GM19395 (cell line): ENCODE results near the gene SSU72.
"Not testable (repeated sequence)": the region's sequence is repeated elsewhere in the genome, so short reads cannot be mapped to it uniquely, and the experiment has no call there.

Source experiments
- ATAC-seq: cut with Tn5 transposase; IDR thresholded peaks from one replicate; pipeline ENCODE4 v1.9.1; 2021; ENCODE audit warnings: mild to moderate bottlenecking, moderate library complexity; ENCODE audit not compliant: unreplicated experiment

Gene SSU72

DNA sequence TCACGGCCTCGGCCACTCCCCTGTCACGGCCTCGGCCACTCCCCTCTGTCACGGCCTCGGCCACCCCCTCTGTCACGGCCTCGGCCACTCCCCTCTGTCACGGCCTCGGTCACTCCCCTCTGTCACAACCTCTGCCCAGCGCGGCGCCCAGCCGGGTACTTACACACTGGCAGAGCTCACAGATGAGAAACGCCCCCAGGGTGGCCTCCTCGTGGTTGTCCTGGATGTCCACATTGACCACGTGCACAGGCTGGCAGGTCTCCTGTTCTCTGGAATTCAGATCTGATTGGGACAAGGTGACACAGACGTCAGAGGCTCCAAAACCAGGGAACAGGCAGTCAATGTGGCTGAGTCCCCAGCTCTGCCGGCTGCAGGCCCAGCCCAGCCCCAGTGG is 31.0 kb downstream of the SSU72 start:
- ATAC-seq = no peak

DNA sequence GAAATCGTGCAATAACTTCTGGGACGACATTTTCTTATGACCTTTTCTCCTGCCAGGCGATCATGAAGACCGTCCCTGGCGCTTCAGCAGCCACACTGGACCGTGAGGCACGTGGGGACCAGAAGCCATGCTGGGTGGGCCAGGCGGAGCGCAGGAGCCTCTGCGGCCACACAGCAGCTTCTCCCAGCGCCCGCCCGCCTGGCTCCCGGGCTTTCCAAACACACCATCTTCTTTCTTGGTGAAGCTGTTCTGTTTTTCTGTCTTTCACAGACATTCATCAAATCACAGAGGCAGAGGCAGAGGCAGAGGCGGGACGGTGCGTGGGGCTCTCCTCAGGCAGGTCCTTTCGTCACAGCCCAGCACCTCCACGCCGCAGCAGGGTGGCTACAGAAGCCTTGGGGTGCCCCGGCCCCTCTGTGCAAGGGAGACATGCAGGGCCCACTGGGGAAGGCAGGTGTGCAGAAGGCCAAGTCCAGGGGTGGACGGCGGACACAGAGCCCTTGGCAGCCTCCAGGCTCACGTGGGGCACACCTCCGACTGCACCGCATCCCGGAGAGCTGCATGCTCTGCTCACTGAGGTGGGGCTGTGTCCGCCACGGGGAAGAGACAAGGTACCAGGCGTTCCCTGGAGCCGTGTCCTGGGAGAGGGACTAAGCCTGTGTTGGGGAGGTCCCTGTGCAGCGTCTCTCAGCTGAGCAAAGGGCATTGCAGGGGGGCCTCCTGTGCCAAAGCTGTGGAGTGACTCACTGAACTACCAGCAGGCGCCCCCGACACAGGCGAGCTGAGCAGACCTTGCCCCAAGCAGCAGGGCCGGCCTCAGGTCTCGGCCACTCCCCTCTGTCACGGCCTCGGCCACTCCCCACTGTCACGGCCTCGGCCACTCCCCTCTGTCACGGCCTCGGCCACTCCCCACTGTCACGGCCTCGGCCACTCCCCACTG is 31.6 kb downstream of the SSU72 start:
- ATAC-seq = no peak

DNA sequence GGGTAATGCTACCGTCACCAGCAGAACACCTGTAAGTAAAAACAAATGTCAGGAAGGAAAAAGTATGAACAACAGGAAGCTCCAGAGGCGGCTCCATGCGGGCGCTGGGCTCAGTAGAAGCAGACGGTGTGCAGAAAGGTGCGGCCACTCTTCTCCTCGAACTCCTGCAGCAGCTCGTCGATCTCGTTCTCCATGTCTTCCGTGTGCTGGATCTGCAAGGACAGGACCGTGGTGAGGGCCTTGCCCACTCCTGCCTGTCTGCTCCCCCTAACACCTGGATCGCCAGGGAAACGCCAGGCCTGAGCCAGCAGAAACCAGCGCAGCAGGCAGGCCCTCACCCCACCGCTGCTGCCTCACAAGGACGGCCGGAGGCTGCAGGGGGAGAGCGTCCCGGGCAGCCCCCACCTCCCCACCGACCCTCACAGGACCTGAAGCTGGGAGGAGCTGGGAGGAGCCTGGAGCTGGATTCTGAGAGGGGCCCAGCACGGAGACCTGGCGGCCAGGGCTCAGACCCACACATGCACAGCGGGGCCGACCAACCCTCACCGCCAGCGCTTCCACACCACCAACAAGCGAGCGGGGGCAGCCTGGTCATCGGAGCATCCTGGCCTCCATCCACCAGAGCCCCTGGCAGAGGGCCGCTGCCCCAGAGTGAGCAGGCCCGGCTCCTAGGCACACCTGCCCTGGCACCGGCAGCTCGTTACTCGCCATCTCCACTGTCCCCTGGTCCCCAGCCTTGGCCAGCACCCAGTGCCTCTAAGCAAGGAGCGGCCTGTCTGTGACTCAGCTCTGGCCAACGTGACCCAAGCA is 32.5 kb downstream of the SSU72 start:
- ATAC-seq = no peak

DNA sequence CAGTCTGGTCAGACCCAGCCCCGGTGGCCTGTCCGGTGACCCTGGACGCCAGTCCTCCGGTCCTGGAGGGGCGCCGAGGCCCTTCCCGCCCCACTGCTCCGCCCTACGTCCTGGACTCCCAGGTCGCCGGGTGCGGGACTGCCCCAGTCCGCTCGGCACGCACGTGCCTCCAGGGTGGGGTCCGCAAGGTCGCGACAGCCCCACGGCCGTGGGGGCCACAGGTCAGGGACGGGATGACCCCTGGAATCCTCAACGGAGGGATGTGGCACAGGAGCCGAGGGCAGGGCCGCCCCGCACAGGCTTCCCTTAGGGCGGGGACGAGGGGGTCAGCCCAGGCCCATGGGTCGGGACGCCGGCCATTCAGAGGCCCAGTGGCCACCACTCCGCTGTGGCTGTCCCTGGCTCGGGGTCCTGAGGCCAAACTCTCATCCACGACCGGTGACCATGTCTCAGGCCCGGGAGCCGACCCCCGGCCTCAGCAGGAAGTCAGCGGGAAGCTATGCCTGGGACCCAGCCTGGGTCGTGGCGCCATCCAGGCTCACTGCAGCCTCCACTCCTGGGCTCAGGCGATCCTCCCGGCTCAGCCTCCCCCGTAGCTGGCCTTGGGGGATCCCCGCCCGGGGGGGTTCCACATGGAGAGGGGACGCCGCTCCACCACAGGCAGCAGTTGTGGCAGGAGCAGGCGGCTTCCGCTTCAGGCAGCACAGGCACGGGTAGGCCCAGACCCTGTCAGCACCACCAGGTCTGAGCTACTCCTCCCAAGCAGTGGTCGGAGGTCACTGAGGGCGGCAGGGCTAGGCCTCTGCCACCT is 33.6 kb downstream of the SSU72 start:
- no peak for ATAC-seq

DNA sequence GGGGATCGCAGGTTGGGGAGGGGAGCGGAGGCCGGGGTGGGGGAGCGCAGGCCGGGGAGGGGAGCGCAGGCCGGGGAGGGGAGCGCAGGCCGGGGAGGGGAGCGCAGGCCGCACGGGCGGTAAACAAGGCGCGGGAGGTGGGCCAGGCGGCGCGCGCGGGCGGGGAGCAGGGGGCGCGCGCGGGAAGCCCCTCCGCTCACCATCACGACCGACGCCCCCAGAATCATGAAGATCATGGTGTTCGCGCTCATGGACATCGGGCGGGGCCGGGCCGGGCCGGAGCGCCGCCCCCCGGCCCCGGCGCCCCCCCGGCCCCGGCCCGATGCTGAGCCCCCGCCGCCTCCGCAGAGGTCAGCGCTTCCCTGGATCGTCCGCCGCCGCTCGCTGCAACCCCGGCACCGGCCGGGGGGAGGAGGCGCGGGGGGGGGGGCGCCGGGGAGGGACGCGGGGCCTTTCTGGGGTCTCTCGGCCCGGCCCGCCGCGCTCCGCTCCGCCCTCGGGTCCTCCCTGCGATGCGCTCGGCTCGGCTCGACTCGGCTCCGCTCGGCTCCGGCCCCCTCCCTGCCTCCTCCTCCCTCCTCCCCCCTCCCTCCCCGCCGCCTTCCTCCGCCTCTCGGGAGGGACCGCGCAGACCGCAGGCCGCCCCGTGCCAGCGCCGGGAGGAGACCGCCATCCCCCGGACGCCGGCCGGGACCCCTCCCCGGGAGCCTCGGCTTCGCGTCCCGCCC is 34.4 kb downstream of the SSU72 start, which contains the start of gene TMEM240:
TSS of gene TMEM240 (minus strand) at position 535 of the 728 bp plus-strand sequence. CDS start at position 257, 278 bp downstream.
- ATAC-seq = no peak

DNA sequence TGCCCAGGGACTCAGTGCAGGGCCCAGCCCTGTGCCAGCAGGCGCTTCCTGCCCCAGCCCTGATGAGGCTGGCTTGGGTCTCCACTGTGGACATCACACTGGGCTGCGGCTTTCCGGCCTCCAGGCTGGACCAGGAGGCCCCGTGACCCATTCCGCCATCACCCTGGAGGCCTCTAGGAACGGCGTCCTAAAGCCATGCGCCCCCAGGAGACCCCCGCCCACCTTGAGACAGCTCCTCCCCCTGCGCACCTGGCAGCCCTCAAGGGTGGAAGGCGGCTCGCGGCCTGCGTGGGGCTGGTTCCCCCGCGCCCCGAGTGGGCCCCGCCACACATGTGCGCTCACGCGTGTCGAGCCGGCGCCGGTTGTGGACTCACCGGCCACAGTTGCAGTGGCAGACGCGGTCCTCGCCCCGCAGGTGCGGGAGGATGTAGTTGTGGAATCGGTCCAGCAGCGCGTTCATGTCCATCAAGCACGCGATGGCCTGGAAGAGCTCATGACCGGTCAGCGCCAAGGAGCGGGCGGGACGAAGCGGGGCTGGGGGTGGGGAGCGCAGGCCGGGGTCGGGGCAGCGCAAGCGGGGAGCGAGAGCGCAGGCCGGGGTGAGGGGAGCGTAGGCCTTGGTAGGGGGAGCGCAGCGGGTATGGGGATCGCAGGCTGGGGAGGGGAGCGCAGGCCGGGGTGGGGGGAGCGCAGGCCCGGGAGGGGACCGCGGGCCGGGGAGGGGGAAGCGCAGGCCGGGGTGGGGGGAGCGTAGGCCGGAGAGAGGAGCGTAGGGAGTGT is 35.2 kb downstream of the SSU72 start:
- ATAC-seq = no peak

DNA sequence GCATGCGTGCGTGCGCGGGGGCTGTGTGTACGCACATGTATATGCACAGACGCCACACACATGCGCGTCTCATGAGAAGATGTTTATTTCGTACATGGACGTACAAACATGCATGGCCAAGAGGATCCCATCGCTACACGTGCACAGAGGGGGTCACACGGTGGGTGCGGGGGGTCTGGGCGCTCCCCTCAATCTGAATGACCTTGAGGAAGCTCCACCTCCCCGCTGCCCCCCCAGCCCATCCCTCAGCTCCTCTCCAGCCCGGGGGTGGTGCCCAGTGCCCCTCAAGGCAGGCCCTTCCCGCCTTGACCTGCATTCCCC is 35.7 kb downstream of the SSU72 start:
- ATAC-seq = no peak

DNA sequence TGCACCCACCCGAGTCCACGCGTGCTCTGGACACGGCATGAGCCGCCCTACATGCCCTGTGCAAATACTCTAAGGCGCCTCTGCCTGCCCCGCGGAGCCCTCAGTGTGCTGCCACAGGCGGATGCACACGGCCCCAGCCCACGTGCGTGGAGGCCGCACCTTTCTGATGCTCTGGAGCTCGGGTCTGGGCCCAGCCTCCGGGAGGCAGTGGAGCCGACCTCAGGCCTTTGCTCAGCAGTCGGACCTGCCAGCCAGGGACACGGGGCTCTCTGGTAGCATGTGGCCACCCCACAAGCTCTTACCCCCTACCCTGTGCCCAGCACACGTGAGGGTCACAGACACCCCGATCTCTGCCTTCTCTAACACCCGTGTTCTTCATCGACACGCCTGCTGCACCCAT is 36.3 kb downstream of the SSU72 start:
- no peak for ATAC-seq

DNA sequence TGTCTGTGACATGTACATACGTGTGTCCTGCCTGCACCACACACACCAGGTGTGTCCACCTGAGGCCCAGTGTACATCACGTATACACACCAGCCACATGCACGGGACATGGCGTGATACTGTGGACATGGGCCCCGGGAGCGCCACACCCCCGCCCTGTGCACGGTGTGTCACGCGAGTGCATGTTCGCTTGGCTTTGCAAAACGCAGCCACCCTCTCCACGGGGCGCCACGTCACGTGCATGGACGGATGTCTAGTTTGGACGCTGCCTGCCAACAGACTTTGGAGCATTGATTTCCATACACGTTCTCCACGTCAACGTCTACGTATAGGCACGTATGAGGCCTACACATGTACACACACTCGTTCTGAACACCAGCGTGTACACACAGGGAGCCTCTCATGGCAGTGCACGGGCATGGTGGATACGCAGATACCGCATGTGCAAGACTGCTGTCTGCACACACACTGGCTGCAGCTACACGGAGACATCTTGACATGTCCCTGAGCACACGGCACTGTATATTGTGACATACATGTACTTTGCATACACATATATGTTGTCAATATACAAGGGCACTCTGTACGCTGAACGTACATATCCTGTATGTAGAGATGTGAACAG is 36.9 kb downstream of the SSU72 start:
- no peak for ATAC-seq

DNA sequence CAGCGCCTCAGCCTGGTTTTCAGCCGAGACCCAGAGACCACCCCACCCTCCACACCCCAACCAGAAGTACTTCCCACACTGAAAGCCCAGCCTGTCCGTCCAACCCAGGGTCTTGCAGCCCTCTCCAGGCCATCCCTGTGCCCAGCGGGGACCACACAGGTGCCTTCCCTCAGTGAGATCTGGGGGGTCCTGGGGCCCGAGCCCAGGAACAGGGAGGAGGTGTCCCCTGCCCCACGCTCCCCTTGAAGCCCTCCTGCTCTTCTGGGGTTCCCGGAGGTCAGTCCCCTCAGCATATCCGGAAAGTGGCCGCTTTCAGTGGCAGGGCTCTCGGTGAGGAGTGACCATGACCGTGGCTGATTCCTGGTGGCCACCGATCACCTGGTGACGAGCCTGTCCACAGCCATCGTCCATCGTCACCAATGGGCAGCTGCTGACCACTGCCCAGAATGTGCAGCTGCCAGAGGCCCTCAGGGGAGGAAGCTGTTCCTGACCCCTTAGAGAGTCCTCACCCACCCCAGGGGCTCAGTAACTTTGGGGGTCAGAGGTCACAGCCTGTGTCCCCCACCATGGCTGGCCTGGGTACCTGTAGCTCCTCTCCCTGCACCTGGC is 37.6 kb downstream of the SSU72 start:
- ATAC-seq = no peak

DNA sequence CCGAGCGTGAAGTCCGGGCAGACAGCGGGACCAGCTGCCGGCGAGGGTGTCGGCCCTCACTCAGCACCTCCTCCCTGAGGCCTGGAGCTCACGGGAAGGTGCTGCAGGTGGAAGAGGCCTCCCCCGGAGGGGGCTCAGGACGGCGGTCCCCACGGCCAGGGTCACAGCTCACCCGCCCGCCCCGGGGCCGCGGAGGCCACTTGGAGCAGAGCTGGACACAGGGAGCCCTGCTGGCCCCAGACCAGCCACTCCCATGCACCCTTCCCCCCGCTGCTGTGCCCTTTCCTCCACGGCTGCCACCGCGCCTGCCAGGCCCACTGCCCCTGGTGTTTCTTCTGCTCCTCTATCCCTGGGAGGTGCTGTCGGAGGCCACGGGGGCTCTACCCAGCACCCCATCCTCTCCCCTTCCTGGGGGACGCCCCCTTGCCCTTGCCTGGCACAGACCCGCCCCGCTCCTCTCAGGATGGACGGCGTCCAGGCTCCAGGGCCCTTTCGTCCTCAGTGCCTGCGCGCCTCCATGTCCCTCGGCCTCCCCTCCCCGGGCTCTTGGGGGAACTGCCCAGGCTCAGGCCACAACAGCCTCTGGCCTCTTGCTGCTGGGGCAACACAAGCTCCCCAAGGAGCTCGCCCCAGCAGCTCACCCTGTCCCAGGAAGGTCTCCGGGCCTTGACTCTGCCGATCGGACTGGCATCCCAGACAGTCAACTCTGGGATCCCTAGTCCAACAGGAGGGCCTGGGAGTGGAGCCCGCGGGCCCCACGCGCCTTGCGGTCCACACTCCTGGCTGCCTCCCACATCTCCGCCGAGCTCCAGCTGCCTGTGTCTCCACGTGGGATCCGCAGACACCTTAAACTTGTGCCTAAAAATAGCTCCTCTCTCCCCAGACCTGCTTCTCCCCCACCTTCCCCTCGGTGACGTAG is 38.4 kb downstream of the SSU72 start:
- no peak for ATAC-seq

DNA sequence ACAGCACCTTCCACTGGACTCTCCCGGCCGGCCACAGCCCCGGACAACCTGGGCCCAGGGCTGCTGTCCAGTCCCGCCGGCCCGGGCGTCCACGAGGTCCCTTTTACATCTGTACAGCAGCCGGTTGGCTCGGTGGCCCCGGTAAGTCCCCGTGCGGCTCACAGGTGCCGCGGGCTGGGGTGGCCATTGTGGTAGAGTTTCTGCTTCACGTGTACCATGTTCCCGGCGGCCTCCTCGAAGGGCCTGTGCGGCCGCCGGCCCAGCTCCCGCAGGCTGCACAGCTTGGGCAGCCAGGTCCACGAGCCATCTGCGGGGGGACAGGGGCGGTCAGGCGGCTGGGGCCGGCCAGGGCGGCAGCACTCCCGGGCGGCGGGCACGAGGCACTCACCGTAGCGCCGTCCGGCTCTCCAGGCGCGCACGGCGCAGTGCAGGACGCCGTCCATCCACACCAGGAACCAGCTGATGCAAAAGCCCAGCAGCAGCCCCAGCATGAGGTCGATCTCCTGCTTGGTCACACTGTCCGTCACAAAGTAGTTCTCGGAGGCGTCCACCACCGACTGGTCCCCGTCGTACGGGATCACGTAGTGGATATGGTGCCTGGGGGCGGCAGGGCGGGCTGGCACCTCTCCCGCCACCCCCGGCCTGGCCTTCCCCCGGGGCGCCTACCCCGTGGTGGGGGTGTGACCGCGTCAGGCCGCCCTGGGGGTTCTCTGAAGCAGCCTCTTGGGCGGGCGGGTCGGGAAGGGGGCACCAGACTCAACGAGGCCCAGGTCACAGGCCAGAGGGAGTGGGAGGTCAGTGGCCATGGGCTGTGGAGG is 39.3 kb downstream of the SSU72 start:
- ATAC-seq = no peak

DNA sequence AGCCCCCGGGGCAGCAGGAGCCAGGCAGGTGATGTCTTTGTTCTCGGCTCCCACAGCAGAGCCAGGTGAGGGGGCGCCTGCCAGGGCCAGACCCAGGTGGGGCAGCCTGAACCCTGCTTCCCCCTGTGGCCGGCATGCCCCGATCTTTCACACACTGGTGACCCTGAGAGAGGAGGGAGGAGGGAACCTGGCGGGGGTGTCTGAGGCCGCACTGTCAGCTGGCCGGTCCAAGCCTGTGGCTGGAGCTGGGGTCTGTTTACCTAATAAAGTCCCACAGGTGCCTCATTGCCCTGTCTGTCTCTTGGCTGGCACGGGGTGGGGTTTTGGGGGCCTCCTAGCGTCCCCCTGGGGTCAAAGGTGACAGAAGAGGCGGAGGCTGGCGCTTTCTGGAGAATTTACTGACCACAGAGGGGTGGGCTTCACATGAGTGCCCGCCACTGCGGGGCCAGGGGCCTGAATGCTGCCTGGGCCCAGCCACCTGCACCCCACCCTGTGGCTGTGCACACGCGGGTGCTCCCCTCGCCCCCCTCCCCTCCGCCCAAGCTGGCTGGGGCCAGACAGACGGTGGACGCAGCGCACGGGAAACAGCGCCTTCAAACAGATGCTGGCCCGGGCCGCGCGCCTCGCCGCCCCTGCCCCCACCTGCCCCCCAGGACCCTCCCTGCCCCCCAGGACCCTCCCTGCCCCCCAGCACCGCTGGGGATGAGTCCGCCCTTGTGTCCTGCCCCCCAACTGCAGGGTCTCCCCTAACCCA is 40.1 kb downstream of the SSU72 start:
- ATAC-seq = no peak

DNA sequence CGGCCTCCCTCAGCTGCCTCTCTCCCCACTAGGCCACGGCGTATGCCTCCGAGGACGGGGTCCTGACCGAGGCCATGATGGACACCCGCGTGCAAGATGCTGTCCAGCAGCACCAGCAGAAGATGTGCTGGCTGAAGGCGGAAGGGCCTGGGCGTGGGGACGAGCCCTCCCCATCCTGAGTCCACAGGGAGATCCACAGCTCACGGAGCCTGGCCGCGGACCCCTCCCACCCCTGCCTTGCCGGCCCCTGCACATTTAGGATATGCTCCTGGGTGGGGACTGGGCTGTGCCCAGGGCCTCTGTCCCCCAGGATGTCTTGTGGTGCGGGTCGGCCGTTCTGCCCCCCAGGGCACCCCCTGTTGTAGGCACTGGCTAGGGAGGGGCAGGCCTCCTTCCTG is 40.8 kb downstream of the SSU72 start:
- not testable (repeated sequence) for ATAC-seq

DNA sequence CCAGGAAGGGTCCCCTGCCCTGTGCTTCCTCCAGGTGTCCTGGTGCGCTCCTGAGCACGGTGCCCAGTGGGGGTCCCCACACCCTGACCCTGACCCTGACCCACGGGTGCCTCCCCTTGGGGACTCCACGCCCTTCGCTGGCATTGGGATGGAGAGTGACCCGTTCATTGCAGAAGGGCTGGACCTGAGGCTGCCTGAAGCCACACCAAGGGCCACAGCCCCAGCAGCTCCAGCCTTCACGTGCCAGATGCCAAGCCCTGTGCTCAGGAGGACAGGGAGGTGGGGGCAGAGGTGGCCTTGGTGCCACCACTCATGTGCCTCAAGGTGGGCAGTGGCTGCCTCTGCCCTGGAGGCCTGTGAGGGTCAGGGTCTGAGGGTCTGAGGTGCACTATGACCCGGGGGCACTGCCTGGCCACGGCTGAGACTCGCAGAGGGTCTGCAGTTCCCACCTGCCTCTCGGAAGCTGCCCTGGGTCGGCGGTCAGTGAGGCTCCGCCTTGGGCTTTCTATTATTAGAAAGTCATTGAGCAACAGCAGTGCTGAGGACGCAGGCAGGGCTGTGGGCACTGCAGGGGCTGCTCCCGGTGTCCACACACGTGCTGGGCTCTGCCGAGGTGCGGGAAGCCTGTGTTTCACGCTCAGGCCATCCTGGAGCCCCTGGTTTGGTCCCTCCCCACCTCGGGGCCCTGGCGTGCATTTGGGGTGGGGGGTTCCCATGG is 41.3 kb downstream of the SSU72 start:
- not testable (repeated sequence) for ATAC-seq

DNA sequence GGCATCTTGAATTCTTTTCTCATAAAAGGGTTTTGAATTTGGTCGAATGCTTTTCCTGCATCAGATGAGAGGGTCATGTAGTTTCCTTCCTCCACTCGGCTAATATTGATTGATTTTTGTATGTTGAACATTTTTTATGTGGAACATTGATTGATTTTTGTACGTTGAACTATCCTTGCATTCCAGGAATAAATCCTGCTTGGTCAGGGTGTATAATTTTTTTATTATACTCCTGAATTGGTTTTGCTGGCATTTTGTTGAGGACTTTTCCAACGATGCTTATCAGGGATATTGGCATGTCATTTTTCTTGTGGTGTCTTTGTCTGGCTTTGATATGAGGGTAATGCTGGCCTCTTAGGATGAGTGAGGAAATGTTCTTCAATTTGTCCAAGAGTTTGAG is 42.7 kb downstream of the SSU72 start:
- ATAC-seq = no peak
